H1 (cell line): ENCODE measurements around the gene NUDC. TPM values are rescaled to one million over a fixed set of nuclear protein-coding genes. Genes with fewer than 3 reads are reported as not detected.
A peak's percentile ranks its signal among the peaks of the same experiment; 100 is the strongest.

Experiments
- CTCF ChIA-PET: fragments of 300-600 bp; sonication (Branson Sonifier 250); formaldehyde crosslinking; loops from one replicate; lab custom pipeline; 2021; ENCODE audit not compliant: partially characterized antibody; lab: Charles Lee
- POLR2A ChIA-PET: fragments of 300-600 bp; sonication (Branson Sonifier 250); formaldehyde crosslinking; loops from one replicate; lab custom pipeline; 2021; ENCODE audit warnings: inconsistent platforms; ENCODE audit not compliant: partially characterized antibody; lab: Charles Lee
- DNase-seq, 2 experiments: peaks; one replicate each; pipeline versions ENCODE4 v3.0.0 to v3.0.0-alpha.2; 2010 to 2022; ENCODE audit warnings: low spot score in 2 of 2, low read depth in 1 of 2, mixed read lengths in 1 of 2
- FAIRE-seq: peaks from 2 replicates; lab custom pipeline; 2011; peaks lifted over from hg19 to GRCh38; lab: Jason Lieb, UNC
- H2AFZ ChIP-seq: 2 replicates; pipeline ENCODE4 v1.8.1; 2012; ENCODE audit warnings: low read length, inconsistent platforms
- H2AK5ac ChIP-seq: 2 replicates; pipeline ENCODE4 v1.6.1; 2013; ENCODE audit warnings: low read depth, low read length
- H2BK120ac ChIP-seq: replicated peaks from 2 replicates; pipeline ENCODE3; 2013; ENCODE audit warnings: low read depth, low read length, inconsistent platforms
- H2BK12ac ChIP-seq: 2 replicates; pipeline ENCODE4 v1.6.1; 2013; ENCODE audit warnings: low read depth, low read length
- H2BK15ac ChIP-seq: 2 replicates; pipeline ENCODE4 v1.6.1; 2013; ENCODE audit warnings: low read length
- H2BK20ac ChIP-seq: 2 replicates; pipeline ENCODE4 v1.6.1; 2013; ENCODE audit warnings: low read length
- H2BK5ac ChIP-seq: 2 replicates; pipeline ENCODE4 v1.6.1; 2013; ENCODE audit warnings: low read depth, low read length
- H3K14ac ChIP-seq: 2 replicates; pipeline ENCODE4 v1.6.1; 2013; ENCODE audit warnings: inconsistent platforms; ENCODE audit not compliant: insufficient read length
- H3K18ac ChIP-seq: 2 replicates; pipeline ENCODE4 v1.6.1; 2013; ENCODE audit warnings: low read length; ENCODE audit errors: extremely low read depth
- H3K23ac ChIP-seq: 2 replicates; pipeline ENCODE4 v1.6.1; 2013; ENCODE audit warnings: inconsistent platforms; ENCODE audit not compliant: insufficient read length
- H3K23me2 ChIP-seq: 2 replicates; pipeline ENCODE4 v1.6.1; 2013; ENCODE audit warnings: low read depth, low read length
- H3K27ac ChIP-seq: 2 replicates; pipeline ENCODE4 v1.6.1; 2011; ENCODE audit warnings: low read depth, low read length, inconsistent platforms
- H3K27me3 ChIP-seq, 4 experiments: replicated peaks in 1 of 4; 1 replicate in 1 of 4; 2 replicates in 3 of 4; pipeline versions ENCODE4 v1.6.1 to v1.8.1; 2011 to 2013; ENCODE audit warnings: low read length in 3 of 4, mild to moderate bottlenecking in 3 of 4, inconsistent platforms in 2 of 4, mixed read lengths in 2 of 4, moderate library complexity in 1 of 4; ENCODE audit not compliant: control insufficient read depth in 3 of 4, insufficient read depth in 3 of 4; ENCODE audit errors: extremely low read depth in 1 of 4
- H3K36me3 ChIP-seq, 4 experiments: 2 replicates each; pipeline versions ENCODE4 v1.6.1 to v1.8.1; 2011 to 2013; ENCODE audit warnings: mild to moderate bottlenecking in 4 of 4, low read length in 3 of 4, moderate library complexity in 2 of 4, control low read depth in 1 of 4, inconsistent platforms in 1 of 4; ENCODE audit not compliant: insufficient read depth in 4 of 4, control insufficient read depth in 2 of 4
- H3K4ac ChIP-seq: replicated peaks from 2 replicates; pipeline ENCODE3; 2013; ENCODE audit warnings: low read length, low read depth, mixed read lengths, inconsistent platforms; ENCODE audit not compliant: insufficient read length
- H3K4me1 ChIP-seq, 4 experiments: replicated peaks in 1 of 4; 1 replicate in 1 of 4; 2 replicates in 3 of 4; pipeline versions ENCODE4 v1.6.1 to v1.8.1; 2011 to 2013; ENCODE audit warnings: low read length in 3 of 4, inconsistent platforms in 2 of 4, mixed read lengths in 1 of 4; ENCODE audit not compliant: insufficient read depth in 4 of 4, control insufficient read depth in 3 of 4
- H3K4me2 ChIP-seq, 2 experiments: 2 replicates each; pipeline versions ENCODE4 v1.6.1 to v1.8.1; 2011 to 2013; ENCODE audit warnings: low read depth in 2 of 2, low read length in 2 of 2, control low read depth in 1 of 2, inconsistent platforms in 1 of 2, mild to moderate bottlenecking in 1 of 2; ENCODE audit not compliant: insufficient read depth in 1 of 2
- H3K4me3 ChIP-seq, 4 experiments: fragments of 200-600, 300-600 bp in 1 of 4; sonication (generic), shearing (Covaris generic), sonication (Bioruptor Twin) in 1 of 4; 2 replicates each; pipeline versions ENCODE4 v1.5.1 to v1.8.1; 2011 to 2016; ENCODE audit warnings: low read length in 4 of 4, low read depth in 3 of 4, control low read depth in 2 of 4, inconsistent platforms in 2 of 4, mild to moderate bottlenecking in 2 of 4, mixed read lengths in 1 of 4, moderate library complexity in 1 of 4; ENCODE audit not compliant: insufficient read depth in 2 of 4; ENCODE audit errors: extremely low read depth in 1 of 4
- H3K56ac ChIP-seq: replicated peaks from 2 replicates; pipeline ENCODE3; 2013; ENCODE audit warnings: low read depth, mild to moderate bottlenecking, mixed read lengths, low read length, inconsistent platforms; ENCODE audit not compliant: insufficient read length
- H3K79me1 ChIP-seq: 2 replicates; pipeline ENCODE4 v1.6.1; 2013; ENCODE audit warnings: low read depth, low read length, control low read depth
- H3K79me2 ChIP-seq, 2 experiments: 2 replicates each; pipeline versions ENCODE4 v1.6.1 to v1.8.1; 2012 to 2013; ENCODE audit warnings: low read length in 2 of 2, mild to moderate bottlenecking in 2 of 2, inconsistent platforms in 1 of 2; ENCODE audit not compliant: insufficient read depth in 2 of 2, control insufficient read depth in 1 of 2
- H3K9ac ChIP-seq, 4 experiments: replicated peaks in 1 of 4; 1 replicate in 1 of 4; 2 replicates in 3 of 4; pipeline versions ENCODE4 v1.6.1 to v1.8.1; 2011 to 2013; ENCODE audit warnings: low read depth in 3 of 4, low read length in 3 of 4, control low read depth in 2 of 4, mild to moderate bottlenecking in 2 of 4, moderate library complexity in 2 of 4, inconsistent platforms in 1 of 4; ENCODE audit errors: extremely low read depth in 1 of 4
- H3K9me3 ChIP-seq, 2 experiments: 2 replicates each; pipeline versions ENCODE4 v1.6.1 to v1.8.1; 2012 to 2013; ENCODE audit warnings: mild to moderate bottlenecking in 2 of 2, moderate library complexity in 2 of 2, control low read depth in 1 of 2, inconsistent platforms in 1 of 2, low read depth in 1 of 2, low read length in 1 of 2, mixed read lengths in 1 of 2; ENCODE audit not compliant: insufficient read depth in 2 of 2
- H4K20me1 ChIP-seq, 2 experiments: replicated peaks in 1 of 2; 2 replicates each; pipeline versions ENCODE3 to v1.8.1; 2011 to 2013; ENCODE audit warnings: inconsistent platforms in 2 of 2, low read length in 2 of 2, mild to moderate bottlenecking in 1 of 2; ENCODE audit not compliant: insufficient read depth in 2 of 2, control insufficient read depth in 1 of 2
- H4K5ac ChIP-seq: 2 replicates; pipeline ENCODE4 v1.6.1; 2013; ENCODE audit warnings: low read length, low read depth, mixed read lengths, inconsistent platforms; ENCODE audit not compliant: insufficient read length
- H4K8ac ChIP-seq: 2 replicates; pipeline ENCODE4 v1.8.0; 2013; ENCODE audit warnings: mild to moderate bottlenecking, moderate library complexity, low read length, inconsistent platforms; ENCODE audit not compliant: insufficient read depth; ENCODE audit errors: extremely low read depth
- H4K91ac ChIP-seq: replicated peaks from 2 replicates; pipeline ENCODE3; 2013; ENCODE audit warnings: low read length, mixed read lengths, inconsistent platforms; ENCODE audit not compliant: insufficient read length
- BCL11A ChIP-seq, 2 experiments: IDR thresholded peaks; one replicate each; pipeline ENCODE4 v1.6.1; 2011; ENCODE audit warnings: low read depth in 2 of 2, low read length in 2 of 2, mild to moderate bottlenecking in 2 of 2
- POLR2A ChIP-seq, 2 experiments: IDR thresholded peaks; 1 replicate in 1 of 2; 2 replicates in 1 of 2; pipeline ENCODE4 v1.6.1; 2011; ENCODE audit warnings: low read depth in 2 of 2, low read length in 2 of 2, mild to moderate bottlenecking in 2 of 2; ENCODE audit errors: control extremely low read depth in 1 of 2
- POLR2AphosphoS5 ChIP-seq: IDR thresholded peaks from 2 replicates; pipeline ENCODE4 v1.6.1; 2011; ENCODE audit warnings: low read depth, low read length
- RBBP5 ChIP-seq: IDR thresholded peaks from 2 replicates; pipeline ENCODE4 v1.7.1; 2012; ENCODE audit warnings: low read depth, mild to moderate bottlenecking, inconsistent platforms, low read length, moderate library complexity, borderline replicate concordance
- TAF1 ChIP-seq: IDR thresholded peaks from 2 replicates; pipeline ENCODE4 v1.6.1; 2011; ENCODE audit warnings: mild to moderate bottlenecking, low read depth, low read length
- TBP ChIP-seq: IDR thresholded peaks from 2 replicates; pipeline ENCODE4 v1.6.1; 2011; ENCODE audit warnings: low read depth, low read length, improper control_type of control experiment
- WGBS, 2 experiments: shearing (Covaris generic) in 1 of 2; methylation state at CpG; one replicate each; pipeline versions ENCODE4 v1.1.6 to v1.1.7; 2013 to 2015; ENCODE audit warnings: low lambda C conversion rate in 2 of 2, mixed read lengths in 2 of 2, inconsistent platforms in 1 of 2, low coverage in 1 of 2, missing lambda C conversion rate in 1 of 2; ENCODE audit not compliant: insufficient replicate concordance in 2 of 2, insufficient coverage in 1 of 2, insufficient read length in 1 of 2; ENCODE audit errors: extremely low coverage in 1 of 2, missing lambda C conversion rate in 1 of 2; 5-methylcytosine and 5-hydroxymethylcytosine counted together
- polyA plus RNA-seq, 7 experiments: library from polyadenylated mRNA; depleted of rRNA in 3 of 7; stranded (reverse) in 5 of 7; unstranded in 2 of 7; fragments of >200 nt in 5 of 7; fragments of 200-250 nt in 2 of 7; gene quantifications; 1 replicate in 5 of 7; 2 replicates in 1 of 7; 4 replicates in 1 of 7; pipeline versions ENCODE4 v1.2.1 to v1.2.3, GENCODE V29; 2011 to 2013; ENCODE audit warnings: missing spikeins in 2 of 7, mixed read lengths in 2 of 7
- total RNA-seq: library from RNA; stranded (reverse); fragmentation: NEBNext Ultra II Directional; extraction: Animal tissue kit (Norgen Biotek cat#: 25700); gene quantifications from 2 replicates; pipeline ENCODE4 v1.2.1, GENCODE V29; 2021
- TF ChIP-seq, protein P1 (sequence below), 3 experiments: IDR thresholded peaks; 1 replicate in 2 of 3; 2 replicates in 1 of 3; pipeline versions ENCODE4 v1.5.1 to v1.6.1; 2011; ENCODE audit warnings: low read length in 3 of 3, mild to moderate bottlenecking in 3 of 3, inconsistent platforms in 2 of 3, low read depth in 1 of 3, moderate library complexity in 1 of 3; ENCODE audit not compliant: insufficient read depth in 1 of 3; ENCODE audit errors: control extremely low read depth in 1 of 3

NUDC gene
- total and polyA plus RNA-seq, 2 of the 8 experiments (the other 6 are each of a cell fraction or from before 2014, with no cell fraction given): 43.2 to 131 TPM

DNA sequence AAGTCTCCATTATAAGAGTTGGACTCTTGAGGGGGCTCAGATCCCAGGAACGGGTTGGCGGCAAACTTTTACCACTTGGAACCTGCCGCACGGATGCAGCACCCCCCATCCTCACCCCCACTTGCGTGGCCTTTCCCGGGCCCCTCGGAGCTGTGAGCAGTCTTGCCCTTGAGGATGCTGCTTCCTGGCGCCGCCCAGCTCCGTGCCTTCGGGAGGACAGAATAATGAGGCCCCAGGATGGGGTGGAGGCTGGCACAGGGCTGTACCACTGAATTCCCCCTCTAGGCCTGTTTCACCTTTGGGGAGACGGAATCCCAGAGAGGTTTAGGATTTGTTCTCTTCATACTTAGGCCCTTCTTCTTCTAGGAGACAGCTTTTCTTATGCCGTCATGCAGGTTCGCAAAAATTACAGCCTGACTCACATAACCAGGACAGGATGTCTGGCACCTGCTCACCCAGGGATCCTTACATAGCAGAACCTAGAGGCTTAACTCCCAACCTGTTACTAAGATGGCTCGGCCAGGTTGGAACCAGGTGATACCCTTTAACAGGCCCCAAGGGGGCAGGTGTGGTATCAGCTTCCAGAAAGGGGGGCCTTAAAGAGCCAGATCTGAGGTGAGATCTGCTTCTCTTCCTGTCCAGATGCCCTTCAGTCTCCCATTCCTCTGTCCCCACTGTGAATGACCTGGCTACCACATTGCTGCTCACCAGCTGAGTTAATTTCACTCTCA, 73.4 kb downstream of the NUDC start:
- Histone ChIP-seq H3K4me2 (peak overlapping the region; percentile 91 to 96), H4K91ac (no peak overlapping the region), H3K23ac (no peak overlapping the region), H2AFZ (no peak overlapping the region), H4K8ac (no peak overlapping the region), H3K56ac (peak overlapping the region; percentile 73), H3K36me3 (peaks cover 0 to 10% (median 0%) of the 10 kb centered on the region in 4 experiments; a peak in 3 of 8 replicates), H3K4me3 (peak overlapping the region; percentile 57 to 97 (median 75)), H2BK20ac (no peak overlapping the region), H3K9ac (peak overlapping the region; percentile 62 to 72 (median 66); a peak in 6 of 7 replicates), H3K14ac (no peak overlapping the region), H3K27ac (no peak overlapping the region), H2AK5ac (no peak overlapping the region), H3K79me2 (peaks cover 2 to 40% of the 10 kb centered on the region in 2 experiments; a peak in 3 of 4 replicates), H2BK12ac (no peak overlapping the region), H3K18ac (0 out of 2 replicates have a peak overlapping the region, but pooled peaks have one; percentile 62), H2BK5ac (no peak overlapping the region), H4K5ac (no peak overlapping the region), H3K27me3 (no peaks in the 10 kb centered on the region; a peak in 2 of 7 replicates), H3K79me1 (peaks cover 7% of the 10 kb centered on the region; the same call in 1 of the 2 replicates), H4K20me1 (peaks cover 12 to 18% of the 10 kb centered on the region in 2 experiments), H3K4me1 (peaks cover 21 to 42% (median 25%) of the 10 kb centered on the region in 4 experiments), H3K23me2 (peaks cover 15% of the 10 kb centered on the region), H3K4ac (peak overlapping the region; percentile 27), H2BK15ac (no peak overlapping the region), H3K9me3 (no peaks in the 10 kb centered on the region), H2BK120ac (no peak overlapping the region)
- WGBS, 2 experiments: 11% methylated on average over 15 of the region's 15 CpGs; no CpG with 5 or more reads in 1 of the 2 experiments
- no peak for FAIRE-seq
- TF ChIP-seq BCL11A (IDR thresholded peaks at IDR 0.05; ENCODE audit: low read depth in 2 of 2, low read length in 2 of 2): no peak
- TF ChIP-seq TAF1: peak; percentile 53; the same call in 1 of the 2 replicates
- peak; percentile 5; the same call in 1 of the 2 replicates for TF ChIP-seq POLR2AphosphoS5
- peak; percentile 53; the same call in 1 of the 2 replicates for TF ChIP-seq TBP
- no peak for TF ChIP-seq RBBP5
- peak in 1 of 2 experiments; percentile 73; a peak in 2 of 3 replicates for TF ChIP-seq POLR2A (IDR thresholded peaks at IDR 0.05; ENCODE audit: control extremely low read depth in 1 of 2, low read depth in 2 of 2, low read length in 2 of 2)
- TF ChIP-seq, protein P1, sequence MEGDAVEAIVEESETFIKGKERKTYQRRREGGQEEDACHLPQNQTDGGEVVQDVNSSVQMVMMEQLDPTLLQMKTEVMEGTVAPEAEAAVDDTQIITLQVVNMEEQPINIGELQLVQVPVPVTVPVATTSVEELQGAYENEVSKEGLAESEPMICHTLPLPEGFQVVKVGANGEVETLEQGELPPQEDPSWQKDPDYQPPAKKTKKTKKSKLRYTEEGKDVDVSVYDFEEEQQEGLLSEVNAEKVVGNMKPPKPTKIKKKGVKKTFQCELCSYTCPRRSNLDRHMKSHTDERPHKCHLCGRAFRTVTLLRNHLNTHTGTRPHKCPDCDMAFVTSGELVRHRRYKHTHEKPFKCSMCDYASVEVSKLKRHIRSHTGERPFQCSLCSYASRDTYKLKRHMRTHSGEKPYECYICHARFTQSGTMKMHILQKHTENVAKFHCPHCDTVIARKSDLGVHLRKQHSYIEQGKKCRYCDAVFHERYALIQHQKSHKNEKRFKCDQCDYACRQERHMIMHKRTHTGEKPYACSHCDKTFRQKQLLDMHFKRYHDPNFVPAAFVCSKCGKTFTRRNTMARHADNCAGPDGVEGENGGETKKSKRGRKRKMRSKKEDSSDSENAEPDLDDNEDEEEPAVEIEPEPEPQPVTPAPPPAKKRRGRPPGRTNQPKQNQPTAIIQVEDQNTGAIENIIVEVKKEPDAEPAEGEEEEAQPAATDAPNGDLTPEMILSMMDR (IDR thresholded peaks at IDR 0.05; ENCODE audit: control extremely low read depth in 1 of 3, insufficient read depth in 1 of 3, low read depth in 1 of 3, low read length in 3 of 3): peak in 1 of 3 experiments; percentile 35; a peak in 1 of 4 replicates
- peak in 1 of 2 experiments; percentile 56 for DNase-seq
- CTCF ChIA-PET: interaction anchor here (0.5 to 12.2 kb wide), 17 partner anchors 15 to 388 kb away, joined by 3 to 143 read pairs (median 3); partner anchors contain the start of genes CD164L2, SLC9A1 and TENT5B
- POLR2A ChIA-PET: interaction anchor here (0.8 to 58.9 kb wide), 13 partner anchors 6 to 150 kb away, joined by 3 to 1829 read pairs (median 9); partner anchors contain the start of genes KDF1, TENT5B and TRNP1
